PC-3 (cell line): ENCODE measurements around the gene ARHGEF16. TPM values are rescaled to one million over a fixed set of nuclear protein-coding genes. Genes with fewer than 3 reads are reported as not detected.

Source experiments
- ATAC-seq: fragments of 200-7000 bp; cut with Tn5 transposase; 2 replicates; pipeline ENCODE4 v1.9.1; 2020; ENCODE audit warnings: mild to moderate bottlenecking, moderate library complexity
- BruUV-seq: library from RNA; stranded (reverse); fragments of 400-500 nt; replicated peaks from 2 replicates; lab custom pipeline; 2021; lab: Mats Ljungman, UMichigan
- CTCF ChIA-PET: fragments of 300-600 bp; sonication (Branson Sonifier 250); formaldehyde crosslinking; loops from one replicate; lab custom pipeline; 2022; ENCODE audit warnings: antibody characterized with exemption; lab: Charles Lee
- POLR2A ChIA-PET: fragments of 300-600 bp; sonication (Branson Sonifier 250); formaldehyde crosslinking; loops from one replicate; lab custom pipeline; 2022; ENCODE audit warnings: antibody characterized with exemption; ENCODE audit not compliant: unreplicated experiment; lab: Charles Lee
- DNase-seq: peaks from one replicate; pipeline ENCODE4 v3.0.0-alpha.2; 2015
- H2AFZ ChIP-seq: fragments of 300-600 bp; sonication (generic); 2 replicates; pipeline ENCODE4 v1.6.0; 2016; ENCODE audit warnings: antibody characterized with exemption, low read length
- H3F3A ChIP-seq: fragments of 300-600 bp; sonication (generic); one replicate; pipeline ENCODE4 v1.6.0; 2017; ENCODE audit warnings: antibody characterized with exemption, low read length, control low read depth, mild to moderate bottlenecking; ENCODE audit not compliant: unreplicated experiment
- H3K27ac ChIP-seq: fragments of 300-600 bp; sonication (generic); 2 replicates; pipeline ENCODE4 v1.5.1; 2016; ENCODE audit warnings: mild to moderate bottlenecking, low read length
- H3K27me3 ChIP-seq: fragments of 300-600 bp; sonication (generic); 2 replicates; pipeline ENCODE4 v1.6.1; 2016; ENCODE audit warnings: low read length, mixed read lengths
- H3K36me3 ChIP-seq: fragments of 300-600 bp; sonication (generic); 2 replicates; pipeline ENCODE4 v1.6.1; 2016; ENCODE audit warnings: low read depth, mixed run types, low read length, mixed read lengths
- H3K4me1 ChIP-seq: fragments of 300-600 bp; sonication (generic); 2 replicates; pipeline ENCODE4 v1.5.1; 2016; ENCODE audit warnings: low read length; ENCODE audit not compliant: insufficient read depth
- H3K4me2 ChIP-seq: fragments of 300-600 bp; sonication (generic); 2 replicates; pipeline ENCODE4 v1.6.0; 2016; ENCODE audit warnings: low read length
- H3K4me3 ChIP-seq: fragments of 300-600 bp; sonication (generic); 2 replicates; pipeline ENCODE4 v1.5.1; 2016; ENCODE audit warnings: mild to moderate bottlenecking, low read length, mixed read lengths
- H3K79me2 ChIP-seq: fragments of 300-600 bp; sonication (generic); 2 replicates; pipeline ENCODE4 v1.6.1; 2017; ENCODE audit warnings: low read length, mixed read lengths
- H3K9ac ChIP-seq: fragments of 300-600 bp; sonication (generic); 2 replicates; pipeline ENCODE4 v1.6.0; 2016; ENCODE audit warnings: mild to moderate bottlenecking, low read length
- H3K9me2 ChIP-seq: fragments of 300-600 bp; sonication (generic); replicated peaks from 2 replicates; pipeline ENCODE4 v1.6.1; 2016; ENCODE audit warnings: mixed run types, low read length, mixed read lengths
- H3K9me3 ChIP-seq: fragments of 300-600 bp; sonication (generic); 2 replicates; pipeline ENCODE4 v1.6.1; 2016; ENCODE audit warnings: low read length, mixed read lengths
- H4K20me1 ChIP-seq: fragments of 300-600 bp; sonication (generic); 2 replicates; pipeline ENCODE4 v1.6.1; 2016; ENCODE audit warnings: low read length, mixed read lengths
- EZH2 ChIP-seq: fragments of 300-600 bp; sonication (generic); IDR thresholded peaks from one replicate; pipeline ENCODE4 v1.6.1; 2017; ENCODE audit warnings: antibody characterized with exemption, mild to moderate bottlenecking, low read length; ENCODE audit not compliant: unreplicated experiment
- EZH2phosphoT487 ChIP-seq: fragments of 300-600 bp; sonication (generic); IDR thresholded peaks from 2 replicates; pipeline ENCODE4 v1.6.1; 2018; ENCODE audit warnings: mild to moderate bottlenecking, antibody characterized with exemption, low read length, borderline replicate concordance
- intact Hi-C: fragments of 100-400 bp; cut with micrococcal nuclease; formaldehyde crosslinking; loops from 2 replicates; pipeline ENCODE4 v1.9.0; 2023
- total RNA-seq: library from RNA; depleted of rRNA; stranded (reverse); fragments of >200 nt; gene quantifications from 2 replicates; pipeline ENCODE4 v1.2.3, GENCODE V29; 2014
- TF ChIP-seq, protein P1 (sequence below): fragments of 300-600 bp; sonication (generic); conservative IDR thresholded peaks from 2 replicates; pipeline ENCODE4 v1.5.1; 2017; ENCODE audit warnings: antibody characterized with exemption, low read depth, mild to moderate bottlenecking, low read length

Gene ARHGEF16
- total RNA-seq, 1 experiment from 2014 or later, result 54.3 TPM

GRCh38 chr1:3468236-3469103 lies 14.0 kb downstream of the ARHGEF16 start:
- H2AFZ ChIP-seq, result no peak overlapping the region
- ATAC-seq (no peak), DNase-seq (no peak)
- H3K4me2 ChIP-seq, result no peak overlapping the region
- no peaks in the 10 kb centered on the region for H3K9me3 ChIP-seq
- no peak overlapping the region for H3K27ac ChIP-seq
- no peaks in the 10 kb centered on the region for H4K20me1 ChIP-seq
- BruUV-seq, result no TSS peak
- H3K36me3 ChIP-seq, result no peaks in the 10 kb centered on the region; the same call in 1 of the 2 replicates
- intact Hi-C loops, result no loop called here
- CTCF ChIA-PET, result no interaction called here
- H3K9ac ChIP-seq, result no peak overlapping the region
- no peaks in the 10 kb centered on the region; the same call in 1 of the 2 replicates for H3K4me1 ChIP-seq
- H3K4me3 ChIP-seq, result no peak overlapping the region
- TF ChIP-seq EZH2phosphoT487, result no peak
- TF ChIP-seq, protein P1, sequence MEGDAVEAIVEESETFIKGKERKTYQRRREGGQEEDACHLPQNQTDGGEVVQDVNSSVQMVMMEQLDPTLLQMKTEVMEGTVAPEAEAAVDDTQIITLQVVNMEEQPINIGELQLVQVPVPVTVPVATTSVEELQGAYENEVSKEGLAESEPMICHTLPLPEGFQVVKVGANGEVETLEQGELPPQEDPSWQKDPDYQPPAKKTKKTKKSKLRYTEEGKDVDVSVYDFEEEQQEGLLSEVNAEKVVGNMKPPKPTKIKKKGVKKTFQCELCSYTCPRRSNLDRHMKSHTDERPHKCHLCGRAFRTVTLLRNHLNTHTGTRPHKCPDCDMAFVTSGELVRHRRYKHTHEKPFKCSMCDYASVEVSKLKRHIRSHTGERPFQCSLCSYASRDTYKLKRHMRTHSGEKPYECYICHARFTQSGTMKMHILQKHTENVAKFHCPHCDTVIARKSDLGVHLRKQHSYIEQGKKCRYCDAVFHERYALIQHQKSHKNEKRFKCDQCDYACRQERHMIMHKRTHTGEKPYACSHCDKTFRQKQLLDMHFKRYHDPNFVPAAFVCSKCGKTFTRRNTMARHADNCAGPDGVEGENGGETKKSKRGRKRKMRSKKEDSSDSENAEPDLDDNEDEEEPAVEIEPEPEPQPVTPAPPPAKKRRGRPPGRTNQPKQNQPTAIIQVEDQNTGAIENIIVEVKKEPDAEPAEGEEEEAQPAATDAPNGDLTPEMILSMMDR, result no peak
- no peak for TF ChIP-seq EZH2
- POLR2A ChIA-PET, result no interaction called here
- no peaks in the 10 kb centered on the region for H3K27me3 ChIP-seq
- H3K9me2 ChIP-seq, result no peaks in the 10 kb centered on the region
- no peaks in the 10 kb centered on the region for H3F3A ChIP-seq
- H3K79me2 ChIP-seq, result no peaks in the 10 kb centered on the region

- Histone ChIP-seq H3K4me1 (no peaks in the 10 kb centered on the region; the same call in 1 of the 2 replicates), H3K79me2 (no peaks in the 10 kb centered on the region), H4K20me1 (no peaks in the 10 kb centered on the region), H3K9me2 (no peaks in the 10 kb centered on the region), H3K36me3 (no peaks in the 10 kb centered on the region; the same call in 1 of the 2 replicates), H3K4me3 (no peak overlapping the region), H3F3A (no peaks in the 10 kb centered on the region), H3K9me3 (no peaks in the 10 kb centered on the region), H3K27ac (no peak overlapping the region), H3K4me2 (no peak overlapping the region), H2AFZ (no peak overlapping the region), H3K9ac (no peak overlapping the region), H3K27me3 (no peaks in the 10 kb centered on the region)
- no TSS peak for BruUV-seq
- no peak for ATAC-seq
- POLR2A ChIA-PET, result no interaction called here
- intact Hi-C loops, result no loop called here
- DNase-seq, result no peak
- CTCF ChIA-PET, result no interaction called here
- TF ChIP-seq, protein P1, result no peak
- TF ChIP-seq EZH2, result no peak
- no peak for TF ChIP-seq EZH2phosphoT487
These were observed 14.8 kb downstream of the ARHGEF16 start for GRCh38 chr1:3469104-3469848.
